Smooth muscle cell (in vitro differentiated cells): ENCODE data around the gene GLI1. TPM values are rescaled to one million over a fixed set of nuclear protein-coding genes. Genes with fewer than 3 reads are reported as not detected.

ENCODE experiments used
- DNase-seq: peaks from one replicate; lab custom pipeline; 2025; ENCODE audit not compliant: unreplicated experiment; lab: John Stamatoyannopoulos, UW
- H2AFZ ChIP-seq: fragments of 200-600 bp; sonication (generic); 2 replicates; pipeline ENCODE4 v1.6.0; 2016; ENCODE audit warnings: antibody characterized with exemption, low read depth, mild to moderate bottlenecking
- H3F3A ChIP-seq: fragments of 200-600 bp; sonication (generic); 2 replicates; pipeline ENCODE4 v1.6.0; 2017; ENCODE audit warnings: antibody characterized with exemption, low read depth
- H3K27ac ChIP-seq: fragments of 200-600 bp; sonication (generic); 2 replicates; pipeline ENCODE4 v1.5.1; 2016; ENCODE audit warnings: low read depth, mild to moderate bottlenecking
- H3K27me3 ChIP-seq: fragments of 200-600 bp; sonication (generic); 2 replicates; pipeline ENCODE4 v1.6.1; 2016; ENCODE audit warnings: low read depth, mild to moderate bottlenecking
- H3K36me3 ChIP-seq: fragments of 200-600 bp; sonication (generic); 2 replicates; pipeline ENCODE4 v1.5.1; 2016; ENCODE audit warnings: low read depth
- H3K4me1 ChIP-seq: fragments of 200-600 bp; sonication (generic); 2 replicates; pipeline ENCODE4 v1.5.1; 2016; ENCODE audit warnings: low read depth
- H3K4me2 ChIP-seq: fragments of 200-600 bp; sonication (generic); 2 replicates; pipeline ENCODE4 v1.6.0; 2016; ENCODE audit warnings: mild to moderate bottlenecking
- H3K4me3 ChIP-seq: fragments of 200-600 bp; sonication (generic); 2 replicates; pipeline ENCODE4 v1.5.1; 2016; ENCODE audit warnings: mild to moderate bottlenecking
- H3K79me2 ChIP-seq: fragments of 200-600 bp; sonication (generic); 2 replicates; pipeline ENCODE4 v1.6.0; 2016; ENCODE audit warnings: low read depth, mild to moderate bottlenecking
- H3K9ac ChIP-seq: fragments of 200-600 bp; sonication (generic); 2 replicates; pipeline ENCODE4 v1.6.0; 2016; ENCODE audit warnings: low read depth
- H3K9me3 ChIP-seq: fragments of 200-600 bp; sonication (generic); replicated peaks from 2 replicates; pipeline ENCODE4 v1.5.1; 2016; ENCODE audit warnings: low read depth
- H4K20me1 ChIP-seq: fragments of 200-600 bp; sonication (generic); 2 replicates; pipeline ENCODE4 v1.6.0; 2016; ENCODE audit warnings: low read depth
- WGBS: methylation state at CpG from one replicate; pipeline ENCODE4 v1.1.7; 2016; ENCODE audit warnings: low lambda C conversion rate; 5-methylcytosine and 5-hydroxymethylcytosine counted together
- polyA plus RNA-seq: library from polyadenylated mRNA; unstranded; fragments of >200 nt; fragmentation: Nextera tagmentation; extraction: Ambion mirVana; gene quantifications from 2 replicates; pipeline ENCODE4 v1.2.1, GENCODE V29; 2016
- total RNA-seq: library from RNA; depleted of rRNA; stranded (reverse); fragments of >200 nt; gene quantifications from 2 replicates; pipeline ENCODE4 v1.2.3, GENCODE V29; 2014
- TF ChIP-seq, protein P1 (sequence below): fragments of 200-600 bp; sonication (generic); IDR thresholded peaks from 2 replicates; pipeline ENCODE4 v1.5.1; 2017; ENCODE audit warnings: borderline replicate concordance, mild to moderate bottlenecking, antibody characterized with exemption; ENCODE audit not compliant: insufficient read depth, poor library complexity, severe bottlenecking

The GLI1 gene
- total and polyA plus RNA-seq, 2 experiments from 2014 or later: 0.50 to 1.4 TPM

- H3K4me2 ChIP-seq: no peak overlapping the region
- peak overlapping the region; percentile 98 for H3K27ac ChIP-seq
- no peak for DNase-seq
- peaks cover 70% of the 10 kb centered on the region for H3F3A ChIP-seq
- peaks cover 31% of the 10 kb centered on the region for H3K79me2 ChIP-seq
- peaks cover 50% of the 10 kb centered on the region for H4K20me1 ChIP-seq
- H3K4me1 ChIP-seq: peaks cover 10% of the 10 kb centered on the region
- H3K4me3 ChIP-seq: no peak overlapping the region
- H3K27me3 ChIP-seq: no peaks in the 10 kb centered on the region
- WGBS: 96% methylated on average over 9 of the region's 9 CpGs
- no peak overlapping the region for H2AFZ ChIP-seq
- no peaks in the 10 kb centered on the region for H3K9me3 ChIP-seq
- no peak overlapping the region for H3K9ac ChIP-seq
- peaks cover 5% of the 10 kb centered on the region for H3K36me3 ChIP-seq
- TF ChIP-seq, protein P1, sequence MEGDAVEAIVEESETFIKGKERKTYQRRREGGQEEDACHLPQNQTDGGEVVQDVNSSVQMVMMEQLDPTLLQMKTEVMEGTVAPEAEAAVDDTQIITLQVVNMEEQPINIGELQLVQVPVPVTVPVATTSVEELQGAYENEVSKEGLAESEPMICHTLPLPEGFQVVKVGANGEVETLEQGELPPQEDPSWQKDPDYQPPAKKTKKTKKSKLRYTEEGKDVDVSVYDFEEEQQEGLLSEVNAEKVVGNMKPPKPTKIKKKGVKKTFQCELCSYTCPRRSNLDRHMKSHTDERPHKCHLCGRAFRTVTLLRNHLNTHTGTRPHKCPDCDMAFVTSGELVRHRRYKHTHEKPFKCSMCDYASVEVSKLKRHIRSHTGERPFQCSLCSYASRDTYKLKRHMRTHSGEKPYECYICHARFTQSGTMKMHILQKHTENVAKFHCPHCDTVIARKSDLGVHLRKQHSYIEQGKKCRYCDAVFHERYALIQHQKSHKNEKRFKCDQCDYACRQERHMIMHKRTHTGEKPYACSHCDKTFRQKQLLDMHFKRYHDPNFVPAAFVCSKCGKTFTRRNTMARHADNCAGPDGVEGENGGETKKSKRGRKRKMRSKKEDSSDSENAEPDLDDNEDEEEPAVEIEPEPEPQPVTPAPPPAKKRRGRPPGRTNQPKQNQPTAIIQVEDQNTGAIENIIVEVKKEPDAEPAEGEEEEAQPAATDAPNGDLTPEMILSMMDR: no peak
These were observed 55.3 kb downstream of the GLI1 start for GRCh38 chr12:57514720-57515407.

DNA sequence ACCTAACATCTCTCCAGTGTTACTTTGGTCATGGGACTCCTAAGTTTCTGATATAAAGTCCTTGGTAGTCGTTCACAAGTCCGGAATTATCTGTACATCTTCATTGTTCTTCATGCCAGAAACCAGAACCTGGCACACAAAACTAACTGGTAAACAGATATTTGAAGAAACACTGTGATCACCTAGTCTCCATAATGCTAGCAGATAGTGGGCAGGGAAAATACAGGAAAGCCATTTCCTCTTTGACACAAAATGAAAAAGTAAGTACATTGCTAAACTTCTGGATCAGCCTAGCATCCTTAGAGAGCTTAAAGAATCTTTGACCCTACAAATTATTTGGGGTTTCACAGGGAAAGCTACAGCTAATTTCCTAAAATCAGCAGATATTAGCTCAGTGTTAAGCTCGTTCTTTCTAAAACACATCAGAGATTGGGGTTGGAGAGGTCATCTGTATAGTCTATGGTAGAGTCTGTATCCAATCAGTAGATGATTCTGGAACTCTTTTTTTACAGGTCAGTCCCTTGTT, 55.9 kb downstream of the GLI1 start:
- H2AFZ ChIP-seq: no peak overlapping the region
- DNase-seq: no peak
- no peaks in the 10 kb centered on the region for H3K9me3 ChIP-seq
- H4K20me1 ChIP-seq: peaks cover 47% of the 10 kb centered on the region
- peaks cover 10% of the 10 kb centered on the region for H3K4me1 ChIP-seq
- no peaks in the 10 kb centered on the region for H3K27me3 ChIP-seq
- H3K4me2 ChIP-seq: no peak overlapping the region
- peak overlapping the region; percentile 98 for H3K27ac ChIP-seq
- no peak overlapping the region for H3K4me3 ChIP-seq
- WGBS: 97% methylated on average over 3 of the region's 3 CpGs
- H3K9ac ChIP-seq: no peak overlapping the region
- H3K79me2 ChIP-seq: peaks cover 31% of the 10 kb centered on the region
- H3K36me3 ChIP-seq: peaks cover 5% of the 10 kb centered on the region
- peaks cover 70% of the 10 kb centered on the region for H3F3A ChIP-seq
- TF ChIP-seq, protein P1: no peak

- H3K27ac ChIP-seq: peak overlapping the region; percentile 98
- no peaks in the 10 kb centered on the region for H3K9me3 ChIP-seq
- H4K20me1 ChIP-seq: peaks cover 47% of the 10 kb centered on the region
- no peak for DNase-seq
- H3K27me3 ChIP-seq: no peaks in the 10 kb centered on the region
- H3K79me2 ChIP-seq: peaks cover 27% of the 10 kb centered on the region
- peaks cover 12% of the 10 kb centered on the region for H3K4me1 ChIP-seq
- 86% methylated on average over 11 of the region's 11 CpGs for WGBS
- H2AFZ ChIP-seq: no peak overlapping the region
- no peak overlapping the region for H3K9ac ChIP-seq
- H3K4me3 ChIP-seq: no peak overlapping the region
- H3K36me3 ChIP-seq: peaks cover 5% of the 10 kb centered on the region
- TF ChIP-seq, protein P1: no peak
- no peak overlapping the region for H3K4me2 ChIP-seq
- peaks cover 67% of the 10 kb centered on the region for H3F3A ChIP-seq
These were observed 56.5 kb downstream of the GLI1 start for GRCh38 chr12:57515934-57516541.
